Dermis microvascular lymphatic vessel endothelial cell (primary cell): Measurements from ENCODE around the gene GLIS1. TPM values are rescaled to one million over a fixed set of nuclear protein-coding genes. Genes with fewer than 3 reads are reported as not detected.

Experiments
- DNase-seq, 2 donors: peaks; one replicate each; pipeline versions ENCODE4 v3.0.0 to v3.0.0-alpha.2; 2010; ENCODE audit warnings: low read depth in 2 of 2
- total RNA-seq: library from RNA; depleted of rRNA; stranded (reverse); fragments of >200 nt; gene quantifications from 2 replicates; pipeline ENCODE4 v1.2.1, GENCODE V29; 2014

Gene GLIS1
- total RNA-seq, 1 donor from 2014 or later = not detected

GRCh38 chr1:53718443-53718842, 20.5 kb downstream of the GLIS1 start:
- DNase-seq = no peak

GRCh38 chr1:53717025-53717804, 21.7 kb downstream of the GLIS1 start:
- DNase-seq = no peak

- no peak for DNase-seq
These were observed 22.8 kb downstream of the GLIS1 start for GRCh38 chr1:53716150-53716549.

GRCh38 chr1:53715478-53715877, 23.5 kb downstream of the GLIS1 start:
- DNase-seq = peak in 1 of 2 donors; percentile 49

GRCh38 chr1:53712276-53712675, 26.7 kb downstream of the GLIS1 start:
- no peak for DNase-seq

- DNase-seq = no peak
These were observed 28.4 kb downstream of the GLIS1 start for GRCh38 chr1:53710584-53710983.

GRCh38 chr1:53708687-53709086, 30.3 kb downstream of the GLIS1 start:
- no peak for DNase-seq

GRCh38 chr1:53706356-53706755, 32.6 kb downstream of the GLIS1 start:
- DNase-seq = no peak

GRCh38 chr1:53705446-53706096, 33.4 kb downstream of the GLIS1 start:
- no peak for DNase-seq

GRCh38 chr1:53704804-53705445, 34.0 kb downstream of the GLIS1 start:
- no peak for DNase-seq

GRCh38 chr1:53704304-53704703, 34.7 kb downstream of the GLIS1 start:
- DNase-seq = no peak

- DNase-seq = no peak
These were observed 35.8 kb downstream of the GLIS1 start for GRCh38 chr1:53703174-53703573.

- DNase-seq = no peak
These were observed 36.6 kb downstream of the GLIS1 start for GRCh38 chr1:53702341-53702740.

- no peak for DNase-seq
These were observed 38.2 kb downstream of the GLIS1 start for GRCh38 chr1:53700776-53701175.

- no peak for DNase-seq
These were observed 39.0 kb downstream of the GLIS1 start for GRCh38 chr1:53699981-53700380.

GRCh38 chr1:53698384-53698980, 40.5 kb downstream of the GLIS1 start:
- DNase-seq = no peak

GRCh38 chr1:53697721-53698383, 41.1 kb downstream of the GLIS1 start:
- no peak for DNase-seq

- DNase-seq = no peak
These were observed 42.0 kb downstream of the GLIS1 start for GRCh38 chr1:53696990-53697389.

- no peak for DNase-seq
These were observed 42.4 kb downstream of the GLIS1 start for GRCh38 chr1:53696571-53696970.

- DNase-seq = no peak
These were observed 42.9 kb downstream of the GLIS1 start for GRCh38 chr1:53696051-53696450.

- no peak for DNase-seq
These were observed 43.8 kb downstream of the GLIS1 start for GRCh38 chr1:53695116-53695515.

- no peak for DNase-seq
These were observed 44.3 kb downstream of the GLIS1 start for GRCh38 chr1:53694718-53695091.
